HG03520 (cell line): ENCODE measurements around the gene IFIT1.
A peak's percentile ranks its signal among the peaks of the same experiment; 100 is the strongest.
"Not testable (repeated sequence)": the region's sequence is repeated elsewhere in the genome, so short reads cannot be mapped to it uniquely, and the experiment has no call there.

Experiments
- ATAC-seq: cut with Tn5 transposase; IDR thresholded peaks from one replicate; pipeline ENCODE4 v1.9.1; 2021; ENCODE audit warnings: mild to moderate bottlenecking, moderate library complexity; ENCODE audit not compliant: unreplicated experiment

Gene IFIT1

GRCh38 chr10:89391907-89392756 lies at the start of gene IFIT1:
IFIT1 (plus strand) TSS chr10:89392623; CDS start chr10:89392713, 90 bp downstream.
- ATAC-seq = peak; percentile 62

GRCh38 chr10:89343089-89343767 lies 49.2 kb upstream of the IFIT1 start:
- ATAC-seq = no peak

GRCh38 chr10:89344156-89344555 lies 48.3 kb upstream of the IFIT1 start:
- no peak for ATAC-seq

GRCh38 chr10:89345367-89346000 lies 46.9 kb upstream of the IFIT1 start:
- no peak for ATAC-seq

DNA sequence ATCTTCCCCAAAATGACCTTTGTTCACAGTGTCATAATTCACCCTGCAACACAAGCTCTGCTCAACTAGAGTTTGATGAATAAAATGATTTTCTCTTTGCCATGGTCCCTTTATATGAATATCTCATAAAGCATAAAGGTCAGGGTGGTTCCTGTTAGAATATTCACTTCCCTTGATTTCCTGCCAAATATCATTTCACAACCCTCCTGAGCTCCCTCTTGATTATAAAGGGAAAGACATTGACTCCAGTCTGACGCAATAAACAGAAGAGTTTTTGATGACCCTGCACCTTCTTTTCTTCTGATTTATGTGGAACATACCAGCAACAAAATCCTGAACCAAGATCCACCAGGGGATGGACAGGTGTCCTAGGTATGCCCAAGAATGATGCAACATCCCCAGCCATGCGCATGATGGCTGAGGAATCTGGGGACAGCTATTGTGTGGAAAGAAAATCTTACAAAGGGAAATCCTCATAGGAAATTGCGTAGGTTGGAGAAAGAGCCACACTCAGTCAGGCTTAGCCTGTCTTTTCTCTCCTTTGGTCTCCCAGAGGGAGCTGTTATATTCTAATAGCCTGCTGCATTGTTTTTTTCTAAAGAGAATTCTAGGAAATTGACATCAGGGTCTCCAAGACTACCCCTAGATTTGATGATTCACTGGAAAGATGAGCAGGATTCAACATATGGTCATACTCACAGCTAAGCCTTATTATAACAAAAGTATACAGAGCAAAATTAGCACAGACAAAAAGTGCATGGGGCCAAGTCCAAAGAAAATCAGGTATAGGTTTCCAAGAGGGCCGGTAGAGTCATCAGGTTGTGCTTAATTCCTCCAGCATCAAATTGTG lies 45.8 kb upstream of the IFIT1 start:
- no peak for ATAC-seq

DNA sequence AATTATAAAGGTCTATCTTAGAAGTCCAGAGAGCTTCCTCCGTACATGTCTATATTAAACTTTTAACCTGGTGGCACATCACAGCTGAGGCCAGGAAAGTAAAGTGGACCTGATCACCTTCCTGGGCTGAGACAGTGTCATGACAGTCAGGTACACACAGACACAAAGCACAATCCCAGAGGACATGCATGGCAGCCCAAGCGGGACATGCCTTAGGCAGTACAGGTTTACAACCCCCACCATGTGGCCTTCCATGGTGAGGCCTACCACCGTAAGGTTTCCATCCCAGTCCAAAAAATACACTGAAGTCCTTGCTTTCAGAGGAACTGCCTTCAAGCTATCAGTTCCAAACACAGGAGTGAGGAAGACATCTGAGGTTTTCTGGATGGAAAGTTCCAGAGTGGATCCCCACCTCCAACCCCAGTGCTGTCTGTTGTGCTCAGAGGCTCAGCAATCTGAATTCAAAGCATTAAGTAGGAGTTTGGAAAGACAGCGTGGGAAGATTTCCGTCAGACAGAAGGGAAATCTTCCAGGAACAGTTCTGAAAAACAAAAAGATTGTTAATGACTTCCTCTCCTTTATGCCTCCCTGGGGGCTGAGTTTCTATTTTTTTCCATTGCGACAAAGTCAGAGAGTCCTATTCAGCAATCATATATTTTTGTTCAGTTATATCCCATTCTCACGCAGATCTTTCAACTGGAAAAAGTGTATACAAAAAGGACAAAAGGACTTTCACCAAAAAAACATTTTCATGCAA lies 44.5 kb upstream of the IFIT1 start:
- no peak for ATAC-seq

- ATAC-seq = no peak
Observed at GRCh38 chr10:89348481-89348880, 43.9 kb upstream of the IFIT1 start.

- ATAC-seq = no peak
Observed at GRCh38 chr10:89348975-89349374, 43.4 kb upstream of the IFIT1 start.

GRCh38 chr10:89350631-89351315 lies 41.6 kb upstream of the IFIT1 start:
- ATAC-seq = not testable (repeated sequence)

- ATAC-seq = peak; percentile 90
Observed at GRCh38 chr10:89351412-89351779, 41.0 kb upstream of the IFIT1 start.

- ATAC-seq = no peak
Observed at GRCh38 chr10:89351780-89352597, 40.4 kb upstream of the IFIT1 start.

DNA sequence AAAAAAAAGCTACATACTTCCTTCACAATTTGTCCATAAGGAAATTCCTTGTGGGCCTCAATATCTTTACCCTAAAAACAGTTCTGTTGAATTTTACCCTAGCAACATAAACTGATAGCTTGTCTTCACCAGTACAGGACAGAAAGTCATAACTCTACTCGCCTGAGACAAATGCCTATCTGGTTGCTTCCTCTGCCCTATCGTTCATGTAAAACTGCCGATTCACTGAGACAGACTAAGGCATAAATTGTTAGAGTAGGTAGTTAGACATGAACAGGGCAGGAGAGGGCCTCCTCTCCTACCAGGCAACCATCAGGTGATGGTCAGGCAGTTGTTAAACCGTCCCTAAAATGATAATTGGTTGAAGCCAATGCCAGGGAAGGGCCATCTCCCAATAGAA lies 39.6 kb upstream of the IFIT1 start:
- ATAC-seq = no peak

GRCh38 chr10:89355394-89355931 lies 37.0 kb upstream of the IFIT1 start:
- ATAC-seq = no peak

GRCh38 chr10:89357096-89357495 lies 35.3 kb upstream of the IFIT1 start:
- no peak for ATAC-seq

GRCh38 chr10:89357975-89358374 lies 34.4 kb upstream of the IFIT1 start:
- no peak for ATAC-seq

- ATAC-seq = no peak
Observed at GRCh38 chr10:89360157-89360556, 32.3 kb upstream of the IFIT1 start.

DNA sequence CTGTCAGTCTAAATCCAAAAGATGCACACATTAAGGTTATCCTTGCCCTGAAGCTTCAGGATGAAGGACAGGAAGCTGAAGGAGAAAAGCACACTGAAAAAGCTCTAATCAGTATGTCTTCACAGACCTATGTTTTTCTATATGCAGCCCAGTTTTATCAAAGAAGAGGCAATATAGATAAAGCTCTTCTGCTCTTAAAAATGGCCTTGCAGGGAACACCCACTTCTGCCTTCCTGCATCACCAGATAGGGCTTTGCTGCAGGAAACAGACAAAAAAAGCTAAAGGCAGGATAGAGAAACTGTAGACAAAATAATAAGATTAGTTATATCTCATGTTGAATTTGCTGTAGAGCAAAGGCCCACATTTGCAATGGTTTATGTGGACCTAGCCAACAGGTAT lies 29.5 kb upstream of the IFIT1 start:
- ATAC-seq = no peak

- ATAC-seq = no peak
Observed at GRCh38 chr10:89363729-89364442, 28.5 kb upstream of the IFIT1 start.
